SH-SY5Y (cell line): ENCODE data around the gene ASB2.

Experiments
- GATA2 ChIP-seq: IDR thresholded peaks from 2 replicates; pipeline ENCODE4 v1.6.1; 2011; ENCODE audit warnings: mild to moderate bottlenecking, low read depth, low read length
- GATA3 ChIP-seq: IDR thresholded peaks from 2 replicates; pipeline ENCODE4 v1.6.1; 2011; ENCODE audit warnings: low read depth, mild to moderate bottlenecking, low read length, moderate library complexity

GRCh38 chr14:93903342-93904184 is 72.8 kb downstream of the ASB2 start:
- no peak for TF ChIP-seq GATA3
- TF ChIP-seq GATA2, result no peak
